SK-N-SH (cell line): ENCODE data around the gene BBS2. TPM values are rescaled to one million over a fixed set of nuclear protein-coding genes. Genes with fewer than 3 reads are reported as not detected.
A peak's percentile ranks its signal among the peaks of the same experiment; 100 is the strongest.

Source experiments
- CTCF ChIA-PET: fragments of 300-600, 350-600 bp; formaldehyde crosslinking; extraction: SDS; loops from one replicate; lab custom pipeline; 2021; lab: Yijun Ruan, JAX
- POLR2A ChIA-PET: fragments of 350-600 bp; sonication (Branson Sonifier 250); formaldehyde crosslinking; extraction: SDS; loops from one replicate; lab custom pipeline; 2020; ENCODE audit warnings: antibody characterized with exemption, inconsistent platforms; lab: Yijun Ruan, JAX
- DNase-seq: peaks from one replicate; pipeline ENCODE4 v3.0.0; 2012
- H2AFZ ChIP-seq: fragments of 200-600 bp; sonication (generic); 2 replicates; pipeline ENCODE4 v1.8.1; 2016; ENCODE audit warnings: antibody characterized with exemption, mild to moderate bottlenecking, low read depth
- H3F3A ChIP-seq: fragments of 200-600 bp; sonication (generic); replicated peaks from 2 replicates; pipeline ENCODE3; 2016; ENCODE audit warnings: antibody characterized with exemption, mild to moderate bottlenecking; ENCODE audit not compliant: insufficient read depth
- H3K27ac ChIP-seq, 2 experiments: fragments of 200-500 bp in 1 of 2; fragments of 200-600 bp in 1 of 2; sonication (Bioruptor generic) in 1 of 2; sonication (generic), shearing (Covaris generic) in 1 of 2; 2 replicates each; pipeline versions ENCODE4 v1.5.1 to v1.6.1; 2014 to 2016; ENCODE audit warnings: low read depth in 2 of 2, inconsistent platforms in 1 of 2, low read length in 1 of 2, mild to moderate bottlenecking in 1 of 2, mixed read lengths in 1 of 2
- H3K27me3 ChIP-seq: fragments of 200-600 bp; sonication (generic), shearing (Covaris generic); 2 replicates; pipeline ENCODE4 v1.6.1; 2016; ENCODE audit warnings: mixed run types; ENCODE audit not compliant: insufficient read depth
- H3K36me3 ChIP-seq, 2 experiments: fragments of 200-500 bp in 1 of 2; fragments of 200-600 bp in 1 of 2; sonication (Bioruptor generic) in 1 of 2; sonication (generic) in 1 of 2; replicated peaks in 1 of 2; 2 replicates each; pipeline versions ENCODE3 to v1.5.1; 2014 to 2016; ENCODE audit warnings: low read length in 1 of 2, mild to moderate bottlenecking in 1 of 2; ENCODE audit not compliant: insufficient read depth in 2 of 2, control insufficient read depth in 1 of 2
- H3K4me1 ChIP-seq, 2 experiments: fragments of 200-500 bp in 1 of 2; fragments of 200-600 bp in 1 of 2; sonication (Bioruptor generic) in 1 of 2; sonication (generic), shearing (Covaris generic) in 1 of 2; 2 replicates each; pipeline versions ENCODE4 v1.5.1 to v1.6.1; 2014 to 2016; ENCODE audit warnings: low read depth in 1 of 2, low read length in 1 of 2, mixed run types in 1 of 2; ENCODE audit not compliant: insufficient read depth in 2 of 2, control insufficient read depth in 1 of 2
- H3K4me2 ChIP-seq: fragments of 200-600 bp; sonication (generic), shearing (Covaris generic); 2 replicates; pipeline ENCODE4 v1.6.1; 2017; ENCODE audit warnings: mixed run types
- H3K4me3 ChIP-seq, 2 experiments: fragments of 200-500 bp in 1 of 2; fragments of 200-600 bp in 1 of 2; sonication (Bioruptor generic) in 1 of 2; sonication (generic), shearing (Covaris generic) in 1 of 2; 2 replicates each; pipeline versions ENCODE4 v1.5.1 to v1.8.1; 2014 to 2016; ENCODE audit warnings: low read depth in 2 of 2, inconsistent platforms in 1 of 2, low read length in 1 of 2, mild to moderate bottlenecking in 1 of 2, mixed read lengths in 1 of 2, moderate library complexity in 1 of 2
- H3K79me2 ChIP-seq: fragments of 200-600 bp; sonication (generic); 2 replicates; pipeline ENCODE4 v1.8.1; 2017; ENCODE audit warnings: mild to moderate bottlenecking; ENCODE audit not compliant: insufficient read depth
- H3K9ac ChIP-seq: fragments of 200-600 bp; sonication (generic); 2 replicates; pipeline ENCODE4 v1.6.1; 2017; ENCODE audit warnings: mixed run types
- H3K9me2 ChIP-seq: fragments of 200-600 bp; sonication (generic); 2 replicates; pipeline ENCODE4 v1.6.1; 2017; ENCODE audit warnings: mixed run types
- H3K9me3 ChIP-seq: fragments of 200-600 bp; sonication (generic); 2 replicates; pipeline ENCODE4 v1.6.1; 2017; ENCODE audit warnings: mixed run types, mild to moderate bottlenecking, moderate library complexity
- H4K20me1 ChIP-seq: fragments of 200-600 bp; sonication (generic); 2 replicates; pipeline ENCODE4 v1.6.1; 2017; ENCODE audit warnings: mild to moderate bottlenecking, mixed run types; ENCODE audit not compliant: insufficient read depth
- CHD2 ChIP-seq: fragments of 150-350 bp; IDR thresholded peaks from 2 replicates; pipeline ENCODE4 v1.6.1; 2018; ENCODE audit warnings: low read length; ENCODE audit not compliant: partially characterized antibody
- CTCF ChIP-seq: fragments of 200-600 bp; sonication (generic); IDR thresholded peaks from 2 replicates; pipeline ENCODE4 v1.6.1; 2017; ENCODE audit warnings: antibody characterized with exemption, mild to moderate bottlenecking, moderate library complexity
- ELF1 ChIP-seq: IDR thresholded peaks from 2 replicates; pipeline ENCODE4 v1.4.0; 2012
- EZH2phosphoT487 ChIP-seq: fragments of 200-600 bp; sonication (generic); IDR thresholded peaks from 2 replicates; pipeline ENCODE4 v1.6.1; 2017; ENCODE audit warnings: low read depth, mixed run types, mild to moderate bottlenecking, antibody characterized with exemption, moderate library complexity, borderline replicate concordance
- FOXJ3 ChIP-seq: sonication (generic); formaldehyde crosslinking; IDR thresholded peaks from 2 replicates; pipeline ENCODE4 v1.5.1; 2020; ENCODE audit warnings: mild to moderate bottlenecking, missing genetic modification reagents
- FOXM1 ChIP-seq: IDR thresholded peaks from 2 replicates; pipeline ENCODE4 v1.4.0; 2012; ENCODE audit warnings: low read depth, mild to moderate bottlenecking
- GATA2 ChIP-seq: sonication (generic); formaldehyde crosslinking; IDR thresholded peaks from 2 replicates; pipeline ENCODE4 v1.5.0; 2020; ENCODE audit warnings: mild to moderate bottlenecking, missing genetic modification reagents
- IRF3 ChIP-seq: fragments of 150-350 bp; IDR thresholded peaks from 2 replicates; pipeline ENCODE4 v1.6.1; 2016; ENCODE audit warnings: mild to moderate bottlenecking, low read depth, low read length
- JUND ChIP-seq: IDR thresholded peaks from 2 replicates; pipeline ENCODE4 v1.4.0; 2012
- MEF2A ChIP-seq: IDR thresholded peaks from 2 replicates; pipeline ENCODE4 v1.4.0; 2012; ENCODE audit warnings: low read depth, borderline replicate concordance
- MXI1 ChIP-seq: IDR thresholded peaks from 2 replicates; pipeline ENCODE4 v1.6.1; 2012; ENCODE audit warnings: mild to moderate bottlenecking, low read depth, low read length, improper control_type of control experiment
- NFIC ChIP-seq: IDR thresholded peaks from 2 replicates; pipeline ENCODE4 v1.4.0; 2012; ENCODE audit warnings: borderline replicate concordance
- PBX3 ChIP-seq: IDR thresholded peaks from 2 replicates; pipeline ENCODE4; 2012
- POLR2AphosphoS5 ChIP-seq: IDR thresholded peaks from 2 replicates; pipeline ENCODE4 v1.6.1; 2012; ENCODE audit warnings: low read depth, low read length
- RFX5 ChIP-seq: IDR thresholded peaks from 2 replicates; pipeline ENCODE4 v1.6.1; 2012; ENCODE audit warnings: mild to moderate bottlenecking, improper control_type of control experiment, low read length
- RXRA ChIP-seq: IDR thresholded peaks from 2 replicates; pipeline ENCODE4 v1.4.0; 2012; ENCODE audit warnings: low read depth, mild to moderate bottlenecking, borderline replicate concordance
- SIN3A ChIP-seq: IDR thresholded peaks from 2 replicates; pipeline ENCODE4 v1.6.1; 2012; ENCODE audit warnings: low read depth, mild to moderate bottlenecking, low read length, moderate library complexity, borderline replicate concordance
- SMC3 ChIP-seq: IDR thresholded peaks from 2 replicates; pipeline ENCODE4 v1.6.1; 2012; ENCODE audit warnings: low read depth, low read length, improper control_type of control experiment
- TEAD4 ChIP-seq: IDR thresholded peaks from 2 replicates; pipeline ENCODE4 v1.4.0; 2012; ENCODE audit warnings: mild to moderate bottlenecking, borderline replicate concordance; ENCODE audit not compliant: insufficient read depth
- USF2 ChIP-seq: fragments of 150-350 bp; IDR thresholded peaks from 2 replicates; pipeline ENCODE4 v1.6.1; 2017; ENCODE audit warnings: antibody characterized with exemption, low read length, low read depth, borderline replicate concordance
- YY1 ChIP-seq: IDR thresholded peaks from 2 replicates; pipeline ENCODE4 v1.4.0; 2012; ENCODE audit warnings: low read depth, mild to moderate bottlenecking
- ZBTB33 ChIP-seq: IDR thresholded peaks from 2 replicates; pipeline ENCODE4 v1.4.0; 2012; ENCODE audit warnings: low read depth, borderline replicate concordance
- WGBS: methylation state at CpG from one replicate; pipeline ENCODE4 v1.1.6; 2017; ENCODE audit warnings: low lambda C conversion rate; 5-methylcytosine and 5-hydroxymethylcytosine counted together
- polyA plus RNA-seq, 3 experiments: library from polyadenylated mRNA; depleted of rRNA; stranded (reverse); fragments of >200 nt; gene quantifications; 2 replicates each; pipeline ENCODE4 v1.2.3, GENCODE V29; 2012

The BBS2 gene
- polyA plus RNA-seq, 1 of the 3 experiments (the other 2 are of a cell fraction): 74.3 TPM

- TF ChIP-seq RFX5: 0 out of 2 replicates have a peak, but pooled peaks have one; percentile 23
- peak; percentile 83 for TF ChIP-seq POLR2AphosphoS5
- TF ChIP-seq SIN3A: peak; percentile 41; the same call in 1 of the 2 replicates
- peak; percentile 92 for TF ChIP-seq YY1
- TF ChIP-seq JUND: no peak
- no peak for TF ChIP-seq RXRA
These were observed 68.7 kb downstream of the BBS2 start, which contains the start of the genes NUDT21 and OGFOD1 (continued) for GRCh38 chr16:56450986-56451752.

- peaks cover 38% of the 10 kb centered on the region for H4K20me1 ChIP-seq
- ChIA-PET CTCF (interaction anchor here (0.6 to 1.4 kb wide), 3 partner anchors 11 to 105 kb away, joined by 3 to 4 read pairs (median 3); no protein-coding TSS in a partner anchor), POLR2A (interaction anchor here (1.0 kb wide), 1 partner anchor 238 kb away, joined by 3 read pairs; no protein-coding TSS in a partner anchor)
- H3K4me2 ChIP-seq: peak overlapping the region; percentile 70
- H3K9me2 ChIP-seq: no peaks in the 10 kb centered on the region
- peak overlapping the region; percentile 85 for H3K9ac ChIP-seq
- no peaks in the 10 kb centered on the region for H3F3A ChIP-seq
- H2AFZ ChIP-seq: peak overlapping the region; percentile 78
- H3K4me1 ChIP-seq: peaks cover 22 to 27% of the 10 kb centered on the region in 2 experiments; a peak in 3 of 4 replicates
- peaks cover 93% of the 10 kb centered on the region for H3K79me2 ChIP-seq
- no peaks in the 10 kb centered on the region for H3K27me3 ChIP-seq
- H3K27ac ChIP-seq: peak overlapping the region; percentile 72 to 91
- peak overlapping the region; percentile 93 to 97 for H3K4me3 ChIP-seq
- no peak for TF ChIP-seq IRF3
- no peak for TF ChIP-seq NFIC
- no peak for TF ChIP-seq PBX3
- no peak for TF ChIP-seq ZBTB33
- TF ChIP-seq SIN3A: no peak
- TF ChIP-seq CHD2: no peak
- no peak for TF ChIP-seq FOXJ3
- no peak for TF ChIP-seq MEF2A
- TF ChIP-seq ELF1: no peak
- TF ChIP-seq JUND: no peak
- TF ChIP-seq SMC3: no peak
- no peak for TF ChIP-seq USF2
- TF ChIP-seq CTCF: no peak
- TF ChIP-seq EZH2phosphoT487: no peak
- TF ChIP-seq TEAD4: no peak
- no peak for TF ChIP-seq MXI1
- TF ChIP-seq FOXM1: no peak
- TF ChIP-seq GATA2 (CRISPR knock-in tag): no peak
- no peak for TF ChIP-seq RXRA
- TF ChIP-seq YY1: no peak
- H3K36me3 ChIP-seq: peaks cover 43 to 45% of the 10 kb centered on the region in 2 experiments
- no peaks in the 10 kb centered on the region for H3K9me3 ChIP-seq
- peak; percentile 32 for DNase-seq
- 5% methylated on average over 18 of the region's 18 CpGs for WGBS
These were observed 69.4 kb downstream of the BBS2 start for GRCh38 chr16:56450275-56450985.
